GM12878 (cell line): ENCODE data around the gene CCDC27. TPM values are rescaled to one million over a fixed set of nuclear protein-coding genes. Genes with fewer than 3 reads are reported as not detected.

ENCODE experiments used
- CBFB ChIP-seq: IDR thresholded peaks from 2 replicates; pipeline ENCODE4 v1.6.1; 2016; ENCODE audit warnings: antibody characterized with exemption, low read depth
- CTCF ChIP-seq, 3 experiments: IDR thresholded peaks in 2 of 3; conservative IDR thresholded peaks in 1 of 3; 2 replicates each; pipeline ENCODE4 v1.5.1; 2011; ENCODE audit warnings: low read depth in 3 of 3, low read length in 3 of 3, mild to moderate bottlenecking in 3 of 3, control low read depth in 2 of 3, moderate library complexity in 2 of 3, inconsistent platforms in 1 of 3, mixed read lengths in 1 of 3; ENCODE audit not compliant: control insufficient read depth in 2 of 3, insufficient read depth in 1 of 3; ENCODE audit errors: extremely low read depth in 1 of 3
- E2F8 ChIP-seq: fragments of 450-650 bp; IDR thresholded peaks from 2 replicates; pipeline ENCODE4 v1.6.1; 2018; ENCODE audit warnings: mild to moderate bottlenecking, low read depth, moderate library complexity; ENCODE audit not compliant: partially characterized antibody
- MXI1 ChIP-seq: fragments of 150-350 bp; IDR thresholded peaks from 2 replicates; pipeline ENCODE4 v1.6.1; 2011; ENCODE audit warnings: low read depth, mild to moderate bottlenecking, inconsistent platforms, low read length, improper control_type of control experiment
- NKRF ChIP-seq: fragments of 450-650 bp; conservative IDR thresholded peaks from 2 replicates; pipeline ENCODE4 v1.6.1; 2017; ENCODE audit warnings: mild to moderate bottlenecking, moderate library complexity
- NR2C2 ChIP-seq: IDR thresholded peaks from 2 replicates; pipeline ENCODE4 v1.6.1; 2011; ENCODE audit warnings: borderline replicate concordance, low read depth; ENCODE audit not compliant: control insufficient read depth, insufficient read length
- PRDM15 ChIP-seq: fragments of 450-650 bp; formaldehyde crosslinking; IDR thresholded peaks from 2 replicates; pipeline ENCODE4 v1.4.0; 2020; ENCODE audit warnings: mild to moderate bottlenecking, moderate library complexity
- ZBTB11 ChIP-seq: fragments of 450-650 bp; formaldehyde crosslinking; IDR thresholded peaks from 2 replicates; pipeline ENCODE4 v1.5.0; 2022; ENCODE audit warnings: mild to moderate bottlenecking, missing genetic modification characterization
- polyA plus RNA-seq, 11 experiments: library from polyadenylated mRNA; depleted of rRNA in 4 of 11; unstranded in 6 of 11; stranded (reverse) in 5 of 11; fragments of >200 nt; fragmentation: Nextera tagmentation in 4 of 11; fragmentation: Illumina TruSeq in 1 of 11; extraction: Ambion mirVana in 4 of 11; extraction: Trizol in 1 of 11; gene quantifications; 1 replicate in 1 of 11; 2 replicates in 10 of 11; pipeline versions ENCODE4 v1.2.1 to v1.2.3, GENCODE V29; 2011 to 2016; ENCODE audit warnings: inconsistent platforms in 2 of 11, missing spikeins in 2 of 11, low read depth in 1 of 11
- total RNA-seq, 4 experiments: library from RNA; depleted of rRNA in 3 of 4; stranded (reverse); fragments of >200 nt in 3 of 4; fragmentation: Illumina TruSeq in 1 of 4; extraction: Trizol in 1 of 4; gene quantifications; 2 replicates each; pipeline versions ENCODE4 v1.2.1 to v1.2.3, GENCODE V29; 2013 to 2021

Gene CCDC27
- total and polyA plus RNA-seq, 10 of the 15 experiments (the other 5 are each of a cell fraction or from before 2014, with no cell fraction given): 0.05 TPM; not detected in 9

- no peak for TF ChIP-seq PRDM15 (CRISPR knock-in tag)
- TF ChIP-seq CBFB: no peak
- TF ChIP-seq NR2C2: no peak
- TF ChIP-seq MXI1: peak; percentile 67
- TF ChIP-seq CTCF (IDR thresholded peaks at IDR 0.05 in 2 of 3, conservative IDR thresholded peaks at IDR 0.05 in 1 of 3; ENCODE audit: control insufficient read depth in 2 of 3, extremely low read depth in 1 of 3, insufficient read depth in 1 of 3, low read depth in 3 of 3, low read length in 3 of 3): no peak
- peak; percentile 69; the same call in 1 of the 2 replicates for TF ChIP-seq NKRF
- TF ChIP-seq E2F8: no peak
- no peak for TF ChIP-seq ZBTB11 (CRISPR knock-in tag)
Measured at GRCh38 chr1:3772027-3772714, 19.9 kb downstream of the CCDC27 start (continued).
